HUES48 (cell line): Measurements from ENCODE around the gene ERCC4.

Experiments
- H3K27ac ChIP-seq: one replicate; pipeline ENCODE4 v1.7.0; 2013; ENCODE audit warnings: low read depth, low read length, inconsistent platforms
- H3K27me3 ChIP-seq: 2 replicates; pipeline ENCODE4 v1.6.1; 2013; ENCODE audit warnings: mild to moderate bottlenecking, low read length; ENCODE audit not compliant: control insufficient read depth, insufficient read depth
- H3K36me3 ChIP-seq: 2 replicates; pipeline ENCODE4 v1.6.1; 2013; ENCODE audit warnings: low read length; ENCODE audit not compliant: control insufficient read depth, insufficient read depth
- H3K4me1 ChIP-seq: 2 replicates; pipeline ENCODE4 v1.6.1; 2013; ENCODE audit warnings: mild to moderate bottlenecking, low read length; ENCODE audit not compliant: control insufficient read depth, insufficient read depth
- H3K4me3 ChIP-seq: 2 replicates; pipeline ENCODE4 v1.5.1; 2013; ENCODE audit warnings: mild to moderate bottlenecking, low read depth, low read length
- H3K9ac ChIP-seq: 2 replicates; pipeline ENCODE4 v1.6.1; 2013; ENCODE audit warnings: mild to moderate bottlenecking, low read depth, low read length, moderate library complexity
- H3K9me3 ChIP-seq: 2 replicates; pipeline ENCODE4 v1.6.1; 2013; ENCODE audit warnings: low read length; ENCODE audit not compliant: control insufficient read depth, insufficient read depth

The ERCC4 gene

DNA sequence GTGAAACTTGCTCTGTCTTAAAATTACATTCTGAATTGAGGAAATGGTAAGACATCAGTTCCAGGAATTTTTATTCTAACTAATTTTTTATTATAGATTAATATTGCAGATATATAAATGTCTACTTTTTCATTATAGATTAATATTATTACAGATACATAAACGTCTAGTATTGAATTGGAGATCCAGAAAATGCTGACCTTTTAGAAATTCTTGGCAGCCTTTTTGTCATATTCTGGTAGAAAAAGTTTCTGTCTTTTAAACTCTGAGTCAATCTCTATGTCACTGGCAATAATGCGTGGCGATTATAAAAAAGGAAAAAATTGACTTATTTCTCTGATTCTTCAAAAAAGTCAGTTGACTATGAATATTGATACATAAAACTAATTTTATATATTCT, 8.7 kb downstream of the ERCC4 start:
- Histone ChIP-seq H3K4me3 (no peak overlapping the region), H3K27ac (no peak overlapping the region), H3K36me3 (peaks cover 52% of the 10 kb centered on the region), H3K27me3 (no peaks in the 10 kb centered on the region), H3K9ac (no peak overlapping the region), H3K4me1 (no peaks in the 10 kb centered on the region), H3K9me3 (no peaks in the 10 kb centered on the region)

DNA sequence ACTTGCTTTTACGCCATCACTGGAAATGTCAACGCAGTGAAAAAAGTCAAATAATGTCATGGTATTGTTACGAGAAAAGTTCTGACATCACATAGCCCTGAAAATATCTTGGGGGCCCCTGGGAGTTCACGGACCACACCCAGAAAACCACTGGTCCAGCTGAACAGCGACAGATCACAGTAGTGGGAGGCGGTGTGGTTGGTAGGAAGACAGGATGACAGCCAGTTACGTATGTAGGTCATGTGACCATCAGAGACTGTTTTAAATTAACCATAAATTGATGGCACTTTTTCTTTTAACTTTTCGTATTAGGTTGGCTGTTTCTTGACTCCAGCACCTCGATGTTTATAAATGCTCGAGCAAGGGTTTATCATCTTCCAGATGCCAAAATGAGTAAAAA, 11.9 kb downstream of the ERCC4 start:
- Histone ChIP-seq H3K9ac (no peak overlapping the region), H3K27ac (no peak overlapping the region), H3K4me3 (no peak overlapping the region), H3K9me3 (peaks cover 6% of the 10 kb centered on the region), H3K27me3 (no peaks in the 10 kb centered on the region), H3K36me3 (peaks cover 45% of the 10 kb centered on the region), H3K4me1 (no peaks in the 10 kb centered on the region)

DNA sequence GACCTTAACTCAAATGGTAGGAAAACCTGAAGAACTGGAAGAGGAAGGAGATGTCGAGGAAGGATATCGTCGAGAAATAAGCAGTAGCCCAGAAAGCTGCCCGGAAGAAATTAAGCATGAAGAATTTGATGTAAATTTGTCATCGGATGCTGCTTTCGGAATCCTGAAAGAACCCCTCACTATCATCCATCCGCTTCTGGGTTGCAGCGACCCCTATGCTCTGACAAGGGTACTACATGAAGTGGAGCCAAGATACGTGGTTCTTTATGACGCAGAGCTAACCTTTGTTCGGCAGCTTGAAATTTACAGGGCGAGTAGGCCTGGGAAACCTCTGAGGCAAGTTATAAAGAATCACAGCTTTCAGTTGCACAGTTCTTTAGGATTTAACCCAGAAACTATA, 15.5 kb downstream of the ERCC4 start:
- Histone ChIP-seq H3K9me3 (peaks cover 6% of the 10 kb centered on the region), H3K9ac (no peak overlapping the region), H3K27me3 (no peaks in the 10 kb centered on the region), H3K36me3 (peaks cover 52% of the 10 kb centered on the region), H3K4me3 (no peak overlapping the region), H3K27ac (no peak overlapping the region), H3K4me1 (no peaks in the 10 kb centered on the region)

DNA sequence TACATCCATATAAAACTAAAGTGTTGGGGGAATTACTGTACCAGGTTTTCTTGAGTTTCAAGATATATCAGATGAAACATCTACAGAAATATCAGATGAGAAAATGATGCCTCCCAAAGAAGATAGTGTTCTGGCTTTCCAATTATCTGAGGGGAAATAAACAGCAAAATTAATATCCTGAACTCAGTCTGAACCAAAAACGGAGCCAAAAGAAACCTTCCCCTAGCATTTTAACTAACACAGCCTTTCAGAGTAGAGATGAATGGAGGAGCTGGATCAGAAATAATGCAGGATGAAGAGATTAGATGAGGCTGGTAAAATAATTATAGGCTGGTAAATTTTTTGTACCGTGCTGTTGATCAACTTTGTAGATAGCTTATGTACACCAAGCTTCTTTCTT, 16.2 kb downstream of the ERCC4 start:
- H3K27me3 ChIP-seq, result no peaks in the 10 kb centered on the region
- H3K36me3 ChIP-seq, result peaks cover 47% of the 10 kb centered on the region
- no peak overlapping the region for H3K27ac ChIP-seq
- no peak overlapping the region for H3K4me3 ChIP-seq
- no peaks in the 10 kb centered on the region for H3K4me1 ChIP-seq
- peaks cover 6% of the 10 kb centered on the region for H3K9me3 ChIP-seq
- no peak overlapping the region for H3K9ac ChIP-seq

DNA sequence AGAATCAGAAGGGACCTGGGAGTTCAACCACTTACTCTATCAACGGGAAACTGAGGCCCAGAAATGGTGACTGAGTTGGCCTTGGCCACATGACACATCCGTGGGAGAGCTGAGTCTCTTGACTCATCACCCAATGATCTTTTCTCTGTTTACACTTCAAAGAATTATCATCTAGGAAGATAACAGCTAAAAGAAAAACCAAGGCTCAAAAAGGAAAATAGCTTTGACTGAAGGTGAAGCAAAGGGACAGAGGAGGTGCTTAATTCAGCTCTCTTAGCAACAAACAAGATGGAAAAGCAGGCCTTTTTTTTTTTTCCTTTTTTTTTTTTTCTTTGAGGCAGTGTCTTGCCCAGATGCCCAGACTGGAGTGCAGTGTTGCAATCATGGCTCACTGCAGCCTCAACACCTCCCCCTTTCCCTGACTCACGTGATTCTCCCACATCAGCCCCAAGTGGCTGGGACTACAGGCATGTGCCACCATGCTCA, 16.7 kb downstream of the ERCC4 start:
- H3K9me3 ChIP-seq, result peaks cover 6% of the 10 kb centered on the region
- H3K36me3 ChIP-seq, result peaks cover 44% of the 10 kb centered on the region
- H3K27ac ChIP-seq, result no peak overlapping the region
- no peak overlapping the region for H3K9ac ChIP-seq
- no peaks in the 10 kb centered on the region for H3K27me3 ChIP-seq
- no peaks in the 10 kb centered on the region for H3K4me1 ChIP-seq
- no peak overlapping the region for H3K4me3 ChIP-seq

DNA sequence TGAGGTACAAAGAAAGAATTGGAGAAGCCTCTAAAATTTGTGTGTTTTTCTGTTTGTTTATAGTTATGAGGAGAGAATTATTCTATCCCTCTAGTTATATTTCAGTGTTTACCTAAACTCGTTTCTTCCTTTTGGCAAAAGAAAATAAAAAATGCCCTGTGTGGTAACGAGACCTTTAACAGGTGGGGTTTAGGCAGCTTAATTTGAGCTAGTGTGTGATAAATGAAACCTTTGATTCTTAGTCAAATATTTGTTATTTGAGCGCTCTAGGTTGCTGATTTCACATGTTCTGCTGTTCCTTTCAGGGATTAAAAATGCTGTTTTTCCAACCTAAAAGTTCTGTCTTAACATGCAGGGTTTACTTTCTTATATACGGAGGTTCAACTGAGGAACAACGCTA, 17.5 kb downstream of the ERCC4 start:
- Histone ChIP-seq H3K36me3 (peaks cover 37% of the 10 kb centered on the region), H3K9ac (no peak overlapping the region), H3K9me3 (peaks cover 6% of the 10 kb centered on the region), H3K27ac (no peak overlapping the region), H3K4me1 (no peaks in the 10 kb centered on the region), H3K27me3 (no peaks in the 10 kb centered on the region), H3K4me3 (no peak overlapping the region)

DNA sequence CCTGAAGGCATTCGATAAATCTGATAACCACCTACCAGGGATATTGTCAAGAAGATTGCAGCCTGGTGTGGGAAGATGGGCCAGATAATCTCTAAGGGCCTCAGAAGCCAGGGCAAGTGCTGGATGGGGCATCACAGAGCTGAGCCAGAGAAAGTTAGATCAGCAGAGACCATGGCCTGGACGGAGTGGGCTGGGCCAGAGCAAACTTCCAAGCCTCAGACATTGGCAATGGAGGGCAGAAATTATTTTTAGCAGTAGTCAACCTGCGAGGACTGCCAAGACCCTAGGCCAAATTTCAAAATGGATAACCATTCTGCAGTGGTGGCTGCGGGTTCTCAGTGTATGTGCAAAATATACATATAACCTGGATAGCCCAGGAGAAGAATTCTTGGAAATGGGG, 18.5 kb downstream of the ERCC4 start:
- peaks cover 6% of the 10 kb centered on the region for H3K9me3 ChIP-seq
- H3K9ac ChIP-seq, result no peak overlapping the region
- H3K4me1 ChIP-seq, result no peaks in the 10 kb centered on the region
- no peak overlapping the region for H3K4me3 ChIP-seq
- no peak overlapping the region for H3K27ac ChIP-seq
- peaks cover 36% of the 10 kb centered on the region for H3K36me3 ChIP-seq
- no peaks in the 10 kb centered on the region for H3K27me3 ChIP-seq

DNA sequence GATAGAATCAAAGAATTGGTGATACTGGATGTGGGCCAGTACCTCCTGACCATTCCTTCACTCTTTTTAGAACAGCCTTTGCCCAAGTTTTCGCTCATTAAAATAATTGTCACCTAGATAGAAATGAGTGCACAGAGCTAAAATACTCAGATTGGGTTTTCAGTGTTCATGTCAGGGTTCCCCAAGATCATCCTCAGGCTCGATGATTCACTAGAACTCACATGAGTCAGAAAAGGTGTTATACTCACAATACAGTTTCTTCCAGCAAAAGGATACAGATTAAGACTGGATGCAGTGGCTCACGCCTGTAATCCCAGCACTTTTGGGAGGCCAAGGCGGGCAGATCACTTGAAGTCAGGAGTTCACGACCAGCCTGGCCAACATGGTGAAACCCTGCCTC, 19.9 kb downstream of the ERCC4 start:
- Histone ChIP-seq H3K4me1 (no peaks in the 10 kb centered on the region), H3K36me3 (peaks cover 34% of the 10 kb centered on the region), H3K9ac (no peak overlapping the region), H3K4me3 (no peak overlapping the region), H3K27ac (no peak overlapping the region), H3K27me3 (no peaks in the 10 kb centered on the region), H3K9me3 (peaks cover 6% of the 10 kb centered on the region)

DNA sequence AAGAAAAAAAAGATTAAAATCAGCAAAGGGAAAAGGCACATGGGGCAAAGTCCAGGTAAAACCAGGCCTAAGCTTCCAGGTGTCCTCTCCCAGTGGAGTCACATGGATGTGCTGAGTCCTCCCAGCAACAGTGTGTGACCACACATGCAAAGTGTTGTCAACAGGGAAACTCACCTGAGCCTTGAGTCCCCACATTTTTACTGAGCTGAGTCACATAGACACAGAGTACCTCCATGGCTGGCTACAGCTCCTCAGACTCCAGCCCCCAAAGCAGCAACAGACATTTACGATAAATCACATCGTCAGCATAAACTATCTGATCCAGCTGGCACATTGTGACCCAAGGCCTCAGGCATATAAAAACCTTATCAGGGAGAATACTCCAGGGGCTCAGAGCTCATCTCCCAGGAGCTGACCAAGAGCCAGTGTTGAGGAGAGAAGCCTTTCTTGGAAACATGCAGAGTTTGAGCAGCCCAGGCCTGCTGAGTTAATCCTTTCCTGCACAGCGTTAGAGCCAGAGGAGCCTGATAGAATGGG, 20.5 kb downstream of the ERCC4 start:
- Histone ChIP-seq H3K27me3 (no peaks in the 10 kb centered on the region), H3K9ac (no peak overlapping the region), H3K4me3 (no peak overlapping the region), H3K4me1 (no peaks in the 10 kb centered on the region), H3K9me3 (peaks cover 6% of the 10 kb centered on the region), H3K36me3 (peaks cover 35% of the 10 kb centered on the region), H3K27ac (peak overlapping the region; percentile 21)

DNA sequence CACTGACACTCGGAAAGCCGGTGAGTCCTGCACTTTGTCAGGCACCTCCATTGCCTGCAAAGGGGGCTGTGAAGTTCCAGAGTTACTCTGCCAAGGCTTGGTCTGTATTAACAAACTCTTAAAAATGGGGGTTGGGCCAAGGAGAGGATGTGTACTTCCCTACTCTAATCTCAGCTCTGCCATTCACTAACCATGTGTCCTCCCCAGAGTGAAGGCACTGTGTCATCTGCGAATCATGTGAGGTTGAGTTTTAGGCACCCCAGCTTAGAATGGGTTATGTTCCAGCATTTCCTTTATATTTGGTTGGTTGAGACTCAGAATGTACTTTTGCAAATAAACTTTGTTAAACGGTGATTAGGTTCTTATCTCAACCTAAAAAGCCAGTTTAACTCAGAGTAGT, 24.9 kb downstream of the ERCC4 start:
- Histone ChIP-seq H3K36me3 (peaks cover 42% of the 10 kb centered on the region), H3K27me3 (no peaks in the 10 kb centered on the region), H3K4me3 (no peak overlapping the region)

DNA sequence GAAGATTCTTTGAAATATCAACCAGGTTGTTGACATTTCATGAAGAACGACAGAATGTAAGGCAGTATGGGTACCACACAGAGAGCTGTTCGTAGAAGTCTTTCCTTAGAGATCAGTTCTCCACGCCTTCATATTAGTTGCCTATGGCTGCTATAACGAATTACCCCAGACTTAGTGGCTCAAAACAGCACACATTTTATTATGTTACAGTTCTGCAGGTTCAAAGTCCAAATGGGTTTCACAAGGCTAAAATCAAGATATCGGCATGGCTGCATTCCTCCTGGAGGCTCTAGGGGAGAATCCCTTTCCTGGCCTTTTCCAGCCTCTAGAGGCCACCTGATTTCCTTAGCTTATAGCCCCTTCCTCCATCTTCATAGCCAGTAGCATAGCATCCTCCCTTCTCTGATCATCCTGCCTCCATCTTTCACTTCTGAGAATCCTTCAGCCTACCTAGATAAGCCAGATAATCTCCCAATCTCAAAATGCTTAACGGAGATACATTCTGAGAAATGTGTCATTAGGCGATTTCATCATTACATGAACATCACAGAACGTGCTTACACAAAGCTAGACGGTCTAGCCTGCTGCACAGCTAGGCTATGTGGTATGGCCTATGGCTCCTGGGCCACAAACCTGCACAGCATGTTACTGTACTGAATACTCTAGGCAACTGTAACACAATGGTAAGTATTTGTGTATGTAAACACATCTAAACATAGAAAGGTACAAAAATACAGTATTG, 26.0 kb downstream of the ERCC4 start:
- no peaks in the 10 kb centered on the region for H3K9me3 ChIP-seq
- H3K27ac ChIP-seq, result no peak overlapping the region
- H3K4me3 ChIP-seq, result no peak overlapping the region
- H3K4me1 ChIP-seq, result no peaks in the 10 kb centered on the region
- peaks cover 42% of the 10 kb centered on the region for H3K36me3 ChIP-seq
- H3K27me3 ChIP-seq, result no peaks in the 10 kb centered on the region
- no peak overlapping the region for H3K9ac ChIP-seq

More for the DNA sequence above, 24.9 kb downstream of the ERCC4 start:
- Histone ChIP-seq H3K9ac (no peak overlapping the region), H3K4me1 (no peaks in the 10 kb centered on the region), H3K27ac (no peak overlapping the region), H3K9me3 (no peaks in the 10 kb centered on the region)
